HG02759 (cell line): Measurements from ENCODE around the gene SF3B3.
"Not testable (repeated sequence)": the region's sequence is repeated elsewhere in the genome, so short reads cannot be mapped to it uniquely, and the experiment has no call there.

Source experiments
- ATAC-seq: cut with Tn5 transposase; IDR thresholded peaks from one replicate; pipeline ENCODE4 v1.9.1; 2021; ENCODE audit warnings: mild to moderate bottlenecking, moderate library complexity; ENCODE audit not compliant: unreplicated experiment

The SF3B3 gene

DNA sequence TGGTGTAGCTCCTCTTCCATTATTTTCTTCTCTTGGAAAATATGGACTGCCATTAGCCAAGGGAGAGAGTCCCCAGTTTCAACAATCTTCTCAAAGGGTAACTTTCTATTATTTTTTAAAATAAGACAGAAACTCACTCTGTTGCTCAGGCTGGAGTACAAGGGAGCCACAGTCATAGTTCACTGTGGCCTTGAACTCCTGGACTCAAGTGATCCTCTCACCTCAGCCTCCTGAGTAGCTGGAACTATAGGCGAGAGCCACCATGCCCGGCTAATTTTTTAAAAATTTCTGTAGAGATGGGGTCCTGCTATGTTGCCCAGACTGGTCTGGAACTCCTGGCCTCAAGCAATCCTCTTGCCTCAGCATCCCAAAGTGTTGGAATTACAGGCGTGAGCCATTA is 13.4 kb upstream of the SF3B3 start:
- no peak for ATAC-seq

DNA sequence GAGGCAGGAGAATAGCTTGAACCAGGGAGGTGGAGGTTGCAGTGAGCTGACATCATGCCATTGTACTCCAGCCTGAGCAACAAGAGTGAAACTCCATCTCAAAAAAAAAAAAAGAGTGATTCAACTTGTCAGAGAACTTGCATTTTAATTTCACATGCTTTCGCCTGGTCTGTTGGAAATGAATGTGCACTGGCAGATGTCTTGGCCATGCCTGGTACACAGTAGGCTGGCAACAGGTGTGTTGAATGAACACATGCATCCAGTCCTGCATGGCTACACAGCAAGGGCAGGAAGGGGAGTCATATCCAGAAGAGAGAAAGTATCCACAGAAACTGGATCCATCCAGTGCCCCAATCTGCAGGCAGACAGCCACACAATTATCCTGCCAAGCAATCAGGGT is 11.8 kb upstream of the SF3B3 start:
- ATAC-seq = no peak

GRCh38 chr16:70512456-70512855 is 11.2 kb upstream of the SF3B3 start:
- ATAC-seq = no peak

- no peak for ATAC-seq
Measured at GRCh38 chr16:70520612-70521297, 2.9 kb upstream of the SF3B3 start.

GRCh38 chr16:70522216-70523075 is 1.2 kb upstream of the SF3B3 start:
- ATAC-seq = no peak

DNA sequence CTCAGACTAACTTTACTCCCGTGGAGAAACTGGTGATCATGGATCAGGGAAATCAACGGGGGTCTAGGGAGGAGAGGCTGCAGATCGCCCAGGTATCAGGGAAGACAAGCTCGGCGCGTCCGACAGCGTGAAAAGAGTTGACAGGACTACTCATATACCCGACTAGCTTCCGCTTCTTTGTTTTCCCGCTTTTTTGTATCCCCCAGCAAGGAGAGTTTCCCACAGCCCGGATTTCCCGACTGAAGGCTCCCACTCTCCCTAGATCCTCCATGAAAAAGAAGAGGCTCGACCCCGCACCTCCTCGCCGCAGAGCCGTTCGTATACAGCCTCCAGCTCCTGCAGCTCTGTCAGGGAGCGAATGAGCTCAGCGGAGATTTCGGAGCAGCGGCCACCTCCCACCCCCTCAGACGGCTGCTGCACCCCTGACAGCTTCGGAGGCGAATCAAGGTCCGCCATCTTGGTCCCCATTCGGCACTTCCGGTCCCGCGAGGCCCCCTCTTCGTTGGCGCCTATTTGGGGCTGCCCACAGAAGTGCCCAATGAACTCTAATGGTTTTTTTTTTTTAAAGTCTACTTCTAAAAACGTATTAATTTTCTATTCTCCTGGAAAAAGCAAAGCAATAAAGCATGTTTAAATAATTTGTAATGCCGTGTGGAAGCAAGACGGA is 407 bp upstream of the SF3B3 start, which contains the start of gene COG4:
Gene COG4, minus strand, starts transcription at position 479 of the 667 bp plus-strand sequence. Its CDS starts 11 bp downstream, at position 468.
- ATAC-seq = peak; percentile 57

- ATAC-seq = not testable (repeated sequence)
Measured at GRCh38 chr16:70524399-70524825, 796 bp downstream of the SF3B3 start.

DNA sequence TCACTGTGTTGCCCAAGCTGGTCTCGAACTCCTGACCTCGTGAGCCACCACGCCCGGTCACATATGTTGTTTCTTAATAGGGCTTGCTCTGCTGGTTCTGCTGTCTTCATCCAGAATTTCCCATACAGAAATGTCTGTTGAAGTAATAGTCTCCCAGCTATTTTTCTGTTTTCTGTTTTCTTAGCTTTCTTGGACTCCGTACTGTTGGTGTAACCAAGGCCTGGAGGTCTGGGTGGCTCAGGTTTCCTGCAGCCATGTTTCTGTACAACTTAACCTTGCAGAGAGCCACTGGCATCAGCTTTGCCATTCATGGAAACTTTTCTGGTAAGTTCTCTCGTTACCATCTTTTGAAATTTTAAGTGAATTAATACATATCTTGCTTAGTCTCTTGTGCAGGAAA is 2.8 kb downstream of the SF3B3 start:
- ATAC-seq = no peak

DNA sequence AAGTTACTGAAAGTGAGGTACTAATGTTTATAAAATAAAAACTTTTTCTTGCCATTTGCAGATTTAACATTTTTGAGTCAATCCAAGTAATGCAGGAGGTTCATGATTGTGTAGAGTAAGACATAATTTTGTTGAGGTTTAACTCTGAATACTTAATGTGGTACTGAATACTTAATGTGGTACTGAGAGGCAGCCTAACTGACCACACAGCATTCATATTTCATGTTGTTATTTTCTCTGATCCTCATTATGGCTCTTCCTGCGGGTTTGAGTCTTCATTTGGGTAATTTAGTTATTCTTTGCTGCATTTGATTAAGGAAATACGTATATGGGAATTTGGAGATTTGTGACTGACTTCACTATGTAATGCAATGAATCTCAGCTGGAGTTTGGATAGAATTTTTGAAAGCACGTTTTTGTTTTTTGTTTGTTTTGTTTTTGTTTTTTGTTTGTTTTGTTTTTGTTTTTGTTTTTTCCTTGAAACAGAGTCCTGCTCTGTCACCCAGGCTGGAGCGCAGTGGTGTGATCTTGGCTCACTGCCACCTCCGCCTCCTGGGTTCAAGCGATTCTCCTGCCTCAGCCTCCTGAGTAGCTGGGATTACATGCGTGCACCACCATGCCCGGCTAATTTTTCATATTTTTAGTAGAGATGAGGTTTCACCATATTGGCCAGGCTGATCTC is 3.8 kb downstream of the SF3B3 start:
- no peak for ATAC-seq

GRCh38 chr16:70529051-70529777 is 5.6 kb downstream of the SF3B3 start:
- ATAC-seq = no peak

- ATAC-seq = not testable (repeated sequence)
Measured at GRCh38 chr16:70529954-70530353, 6.3 kb downstream of the SF3B3 start.

- no peak for ATAC-seq
Measured at GRCh38 chr16:70534971-70535370, 11.4 kb downstream of the SF3B3 start.

- ATAC-seq = no peak
Measured at GRCh38 chr16:70540994-70541393, 17.4 kb downstream of the SF3B3 start.

DNA sequence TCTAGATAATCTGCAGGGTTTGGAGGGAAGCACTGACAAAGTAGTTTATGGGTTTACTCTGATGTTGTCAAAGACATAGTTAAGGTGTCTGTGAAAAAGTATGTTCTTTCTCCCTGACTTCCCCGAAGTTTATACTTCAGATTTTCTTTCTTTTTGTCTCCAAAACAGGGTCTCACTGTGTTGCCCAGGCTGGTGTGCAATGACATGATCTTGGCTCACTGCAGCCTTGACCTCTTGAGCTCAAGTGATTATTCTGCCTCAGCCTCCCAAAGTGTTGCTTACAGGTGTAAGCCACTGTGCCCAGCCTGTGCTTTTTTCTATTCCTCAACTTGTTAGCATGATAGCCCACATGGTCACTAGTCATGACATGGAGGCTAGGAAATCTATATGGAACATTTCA is 20.9 kb downstream of the SF3B3 start:
- ATAC-seq = no peak

DNA sequence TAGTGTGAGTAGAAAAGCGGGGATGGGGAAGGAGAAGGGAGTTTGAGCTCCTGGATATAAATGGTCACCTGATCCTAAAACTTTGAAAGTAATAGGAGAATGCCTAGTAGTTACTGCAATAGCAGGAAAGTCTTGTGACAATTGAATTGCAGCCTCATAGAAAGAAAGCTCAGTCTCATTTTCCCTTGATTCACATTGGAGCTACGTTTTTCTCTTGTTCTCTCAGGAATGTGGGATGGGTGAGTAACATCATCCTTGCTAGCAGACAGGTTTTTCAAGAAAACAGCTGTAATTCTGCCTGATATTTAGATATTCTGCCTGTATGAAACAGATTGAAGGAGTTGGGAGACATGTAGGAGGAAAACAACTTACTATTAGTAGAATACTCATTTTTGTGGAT is 25.3 kb downstream of the SF3B3 start:
- ATAC-seq = no peak

- no peak for ATAC-seq
Measured at GRCh38 chr16:70550082-70550481, 26.5 kb downstream of the SF3B3 start.

GRCh38 chr16:70551788-70552187 is 28.2 kb downstream of the SF3B3 start:
- no peak for ATAC-seq

GRCh38 chr16:70552675-70553074 is 29.1 kb downstream of the SF3B3 start:
- ATAC-seq = no peak

DNA sequence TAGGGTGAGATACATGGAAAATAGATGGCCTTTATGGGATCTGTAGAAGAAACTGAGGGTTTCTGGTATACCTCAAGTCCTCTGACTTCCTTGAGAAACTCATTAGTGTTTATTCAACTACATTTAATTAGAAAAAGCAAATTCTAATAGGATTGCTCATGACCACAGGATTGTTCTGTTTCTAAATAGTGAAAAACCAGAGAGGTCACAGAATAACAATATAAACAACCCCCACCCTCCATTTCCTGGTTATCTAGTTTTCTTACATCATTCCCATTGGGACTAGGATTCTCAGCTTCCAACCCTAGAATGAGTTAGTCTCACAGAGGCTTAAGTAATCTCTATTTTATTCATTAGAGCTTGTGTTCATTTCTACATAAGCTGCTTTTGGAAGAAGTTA is 30.0 kb downstream of the SF3B3 start:
- no peak for ATAC-seq

DNA sequence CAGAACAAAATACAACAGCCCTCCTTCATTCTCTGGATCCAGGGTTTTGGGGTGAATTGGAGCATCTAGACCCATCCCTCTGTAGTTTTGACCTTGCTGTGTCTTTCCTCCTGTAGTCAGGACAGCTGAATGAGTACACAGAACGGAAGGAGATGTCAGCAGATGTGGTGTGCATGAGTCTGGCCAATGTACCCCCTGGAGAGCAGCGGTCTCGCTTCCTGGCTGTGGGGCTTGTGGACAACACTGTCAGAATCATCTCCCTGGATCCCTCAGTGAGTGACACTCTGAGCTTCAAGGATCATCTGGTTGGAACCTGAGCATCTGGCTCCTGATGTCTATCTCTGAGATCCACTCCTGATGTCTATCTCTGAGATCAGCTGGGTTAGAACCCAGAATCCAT is 32.4 kb downstream of the SF3B3 start:
- no peak for ATAC-seq
